ENCODE measurements around the gene CFAP61.

Gene CFAP61

DNA sequence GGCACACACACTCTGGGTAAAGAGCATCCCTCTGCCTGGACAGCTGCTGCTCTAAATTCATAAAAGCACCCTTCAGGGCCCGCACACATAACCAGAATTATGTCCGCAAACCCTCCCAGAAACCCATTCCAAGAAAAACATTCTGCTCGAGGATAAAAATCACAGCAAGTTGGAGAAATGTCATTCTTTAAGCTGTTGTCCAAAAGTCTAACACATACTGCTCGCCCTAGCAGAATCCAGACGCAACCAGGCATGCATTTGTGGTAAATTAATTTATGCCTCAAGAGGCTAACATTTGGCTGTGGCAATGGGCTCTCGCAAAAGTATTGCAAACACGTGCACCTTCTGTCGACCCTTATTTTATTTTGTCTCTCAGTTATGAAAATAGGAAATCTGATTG lies 199.5 kb downstream of the CFAP61 start:
- TF ChIP-seq, protein P1, sequence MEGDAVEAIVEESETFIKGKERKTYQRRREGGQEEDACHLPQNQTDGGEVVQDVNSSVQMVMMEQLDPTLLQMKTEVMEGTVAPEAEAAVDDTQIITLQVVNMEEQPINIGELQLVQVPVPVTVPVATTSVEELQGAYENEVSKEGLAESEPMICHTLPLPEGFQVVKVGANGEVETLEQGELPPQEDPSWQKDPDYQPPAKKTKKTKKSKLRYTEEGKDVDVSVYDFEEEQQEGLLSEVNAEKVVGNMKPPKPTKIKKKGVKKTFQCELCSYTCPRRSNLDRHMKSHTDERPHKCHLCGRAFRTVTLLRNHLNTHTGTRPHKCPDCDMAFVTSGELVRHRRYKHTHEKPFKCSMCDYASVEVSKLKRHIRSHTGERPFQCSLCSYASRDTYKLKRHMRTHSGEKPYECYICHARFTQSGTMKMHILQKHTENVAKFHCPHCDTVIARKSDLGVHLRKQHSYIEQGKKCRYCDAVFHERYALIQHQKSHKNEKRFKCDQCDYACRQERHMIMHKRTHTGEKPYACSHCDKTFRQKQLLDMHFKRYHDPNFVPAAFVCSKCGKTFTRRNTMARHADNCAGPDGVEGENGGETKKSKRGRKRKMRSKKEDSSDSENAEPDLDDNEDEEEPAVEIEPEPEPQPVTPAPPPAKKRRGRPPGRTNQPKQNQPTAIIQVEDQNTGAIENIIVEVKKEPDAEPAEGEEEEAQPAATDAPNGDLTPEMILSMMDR (IDR thresholded peaks at IDR 0.05; ENCODE audit: borderline replicate concordance, insufficient read depth, low read depth, low read length), result no peak
- no peak overlapping the region for H3K4me3 ChIP-seq (ENCODE audit: low read depth, low read length)

DNA sequence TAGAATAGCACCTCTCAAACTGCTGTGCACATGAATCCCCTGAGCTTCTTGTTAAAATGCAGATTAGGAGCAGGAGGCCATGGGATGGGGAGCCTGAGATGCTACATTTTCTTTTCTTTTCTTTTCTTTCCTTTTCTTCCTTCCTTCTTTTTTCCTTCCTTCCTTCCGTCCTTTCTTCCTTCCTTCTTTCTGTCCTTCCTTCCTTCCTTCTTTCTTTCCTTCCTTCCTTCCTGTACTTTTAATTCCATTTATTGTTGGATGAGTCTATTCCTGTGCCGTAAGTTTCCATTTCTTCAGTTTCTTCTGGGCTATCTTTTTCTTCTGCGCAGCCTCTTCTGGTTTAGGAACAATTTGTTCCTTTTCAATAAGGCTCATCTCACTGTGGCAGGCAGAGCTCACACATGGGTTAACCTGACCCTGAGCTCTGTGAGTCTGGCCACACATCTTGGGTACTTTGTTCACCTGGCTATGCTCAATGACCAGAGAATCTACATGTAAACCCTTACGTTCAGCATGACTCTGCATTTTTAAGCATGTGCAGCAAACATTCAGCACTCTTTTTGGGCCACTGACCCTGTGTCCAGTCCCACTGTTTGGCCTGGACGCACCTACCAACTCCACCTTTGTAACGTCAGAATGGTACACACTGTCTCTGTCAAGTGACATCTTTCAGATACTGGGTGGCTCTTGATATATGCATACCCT lies 200.9 kb downstream of the CFAP61 start:
- TF ChIP-seq, protein P1 (IDR thresholded peaks at IDR 0.05; ENCODE audit: borderline replicate concordance, insufficient read depth, low read depth, low read length), result no peak

DNA sequence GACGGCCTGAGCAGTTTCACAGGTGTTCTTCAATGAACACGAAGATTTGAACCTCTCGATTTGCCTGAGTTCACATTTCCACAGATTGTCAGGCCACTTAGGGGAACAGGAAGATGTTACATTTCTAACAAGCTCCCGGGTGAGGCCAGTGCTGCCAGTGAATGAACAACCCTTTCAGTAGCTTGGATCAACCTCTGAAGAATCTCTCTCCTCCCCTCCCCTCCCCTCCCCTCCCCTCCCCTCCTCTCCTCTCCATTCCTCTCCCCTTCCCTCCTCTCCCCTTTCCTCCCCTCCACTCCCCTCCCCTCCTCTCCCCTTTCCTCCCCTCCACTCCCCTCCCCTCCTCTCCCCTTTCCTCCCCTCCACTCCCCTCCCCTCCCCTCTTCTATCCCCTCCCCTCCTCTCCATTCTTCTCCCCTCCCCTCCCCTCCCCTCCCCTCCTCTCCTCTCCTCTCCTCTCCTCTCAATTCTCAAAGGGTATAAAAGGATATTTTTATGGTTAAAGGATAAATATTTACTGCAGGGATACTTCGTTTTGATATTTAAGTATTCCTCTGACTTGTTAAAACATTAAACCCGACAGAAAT lies 201.5 kb downstream of the CFAP61 start:
- H3K4me3 ChIP-seq (ENCODE audit: low read depth, low read length), result no peak overlapping the region
- TF ChIP-seq, protein P1 (IDR thresholded peaks at IDR 0.05; ENCODE audit: borderline replicate concordance, insufficient read depth, low read depth, low read length), result no peak

More for the DNA sequence above, 200.9 kb downstream of the CFAP61 start:
- no peak overlapping the region for H3K4me3 ChIP-seq (ENCODE audit: low read depth, low read length)

DNA sequence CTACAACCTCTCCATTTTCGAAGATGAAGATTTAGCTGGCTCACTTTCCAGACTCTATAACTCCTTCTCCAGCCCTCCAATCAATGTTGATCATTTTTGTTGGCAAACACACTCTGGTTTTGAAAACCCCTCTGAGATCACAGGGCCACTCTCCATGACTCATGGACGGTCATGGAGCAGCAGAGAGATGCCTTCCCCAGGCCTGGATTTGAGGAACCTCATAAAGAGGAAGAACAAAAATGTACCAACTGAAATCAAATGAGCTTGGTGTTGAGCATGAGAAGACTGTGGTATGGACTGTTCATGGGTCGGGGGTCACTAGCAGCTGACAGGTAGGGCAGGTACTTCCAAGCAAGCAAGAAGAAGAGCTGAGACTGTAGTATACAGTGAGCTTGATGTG lies 202.8 kb downstream of the CFAP61 start:
- no peak overlapping the region for H3K4me3 ChIP-seq (ENCODE audit: low read depth, low read length)
- TF ChIP-seq, protein P1 (IDR thresholded peaks at IDR 0.05; ENCODE audit: borderline replicate concordance, insufficient read depth, low read depth, low read length), result no peak

DNA sequence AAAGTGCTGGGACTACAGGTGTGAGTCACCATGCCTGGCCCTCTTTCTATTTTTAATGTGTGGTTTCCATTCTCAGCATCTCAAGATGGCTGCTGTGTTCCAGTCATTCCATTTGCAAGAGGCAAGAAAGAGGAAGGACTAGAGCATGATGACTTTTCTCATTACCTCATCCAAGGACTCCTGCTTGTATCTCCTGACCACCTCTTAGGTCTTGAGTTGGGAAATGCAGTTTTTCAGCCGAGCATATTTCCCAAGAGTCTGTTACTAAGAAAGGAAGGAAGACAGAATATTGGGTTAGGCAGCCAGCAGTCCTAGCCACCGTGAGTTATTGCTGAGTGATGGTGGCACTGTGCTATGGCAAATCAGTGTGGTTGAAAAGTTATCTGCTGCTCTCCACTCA lies 207.2 kb downstream of the CFAP61 start:
- no peak overlapping the region for H3K4me3 ChIP-seq (ENCODE audit: low read depth, low read length)
- TF ChIP-seq, protein P1 (IDR thresholded peaks at IDR 0.05; ENCODE audit: borderline replicate concordance, insufficient read depth, low read depth, low read length), result no peak

DNA sequence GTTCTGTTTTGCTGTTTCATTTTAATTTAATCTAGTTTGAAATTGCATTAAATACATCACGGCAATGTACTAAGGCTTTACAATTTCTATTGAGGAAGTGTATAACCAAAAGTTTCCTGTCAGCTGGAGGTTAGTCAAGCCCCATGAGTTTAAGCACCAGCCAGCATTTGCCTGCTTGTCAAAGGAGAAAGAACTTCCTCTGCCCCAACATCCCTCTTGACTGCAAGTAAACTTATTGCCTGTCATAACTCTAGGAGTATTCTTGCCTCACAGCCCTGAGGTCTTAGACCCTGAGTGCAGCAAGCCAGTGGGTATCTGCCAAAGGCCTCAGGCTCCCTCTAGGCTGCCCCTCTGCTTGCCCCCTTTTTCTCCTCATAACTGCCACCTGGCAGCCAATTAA lies 208.8 kb downstream of the CFAP61 start:
- TF ChIP-seq, protein P1 (IDR thresholded peaks at IDR 0.05; ENCODE audit: borderline replicate concordance, insufficient read depth, low read depth, low read length), result no peak
- no peak overlapping the region for H3K4me3 ChIP-seq (ENCODE audit: low read depth, low read length)

DNA sequence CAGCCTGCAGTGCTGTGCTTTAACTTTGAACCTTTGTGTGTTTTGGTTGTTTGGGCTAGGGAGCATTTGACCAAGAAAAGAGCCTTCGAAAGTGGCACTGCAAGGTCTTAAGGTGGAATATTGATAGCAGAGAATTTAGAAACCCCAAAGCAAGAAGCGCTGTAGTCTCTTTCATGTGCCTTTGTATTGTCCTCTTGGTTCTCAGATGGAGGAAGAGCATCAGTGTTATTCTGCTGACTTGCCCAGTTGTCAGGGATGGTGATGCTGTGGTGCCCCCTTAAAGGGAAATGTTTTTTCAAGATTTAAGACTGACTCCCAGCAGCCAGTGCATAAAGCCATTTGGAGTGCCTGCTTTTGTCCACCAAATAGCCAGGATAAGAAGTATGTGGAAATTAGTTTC lies 212.9 kb downstream of the CFAP61 start:
- H3K4me3 ChIP-seq (ENCODE audit: low read depth, low read length), result no peak overlapping the region
- TF ChIP-seq, protein P1 (IDR thresholded peaks at IDR 0.05; ENCODE audit: borderline replicate concordance, insufficient read depth, low read depth, low read length), result no peak
